Measurements from ENCODE around the gene UPK3A. TPM values are rescaled to one million over a fixed set of nuclear protein-coding genes. Genes with fewer than 3 reads are reported as not detected.
"Not testable (repeated sequence)": the region's sequence is repeated elsewhere in the genome, so short reads cannot be mapped to it uniquely, and the experiment has no call there.

The UPK3A gene
- total and polyA plus RNA-seq, 2 experiments from 2014 or later = 0.47 TPM; not detected in 1

GRCh38 chr22:45254789-45255278, 29.9 kb upstream of the UPK3A start:
- Mint-ChIP-seq H3K27me3 (ENCODE audit: insufficient read depth, low read depth, poor library complexity) (peaks cover under 1% of the 10 kb centered on the region), H3K4me3 (no peak overlapping the region), H3K27ac (no peak overlapping the region), H3K9me3 (peaks cover 13% of the 10 kb centered on the region), H3K36me3 (ENCODE audit: low read depth) (peaks cover 2% of the 10 kb centered on the region; the same call in 1 of the 3 replicates), H3K4me1 (peaks cover 6% of the 10 kb centered on the region; the same call in 1 of the 3 replicates)
- ATAC-seq (no peak), DNase-seq (ENCODE audit: low spot score) (no peak)
- no peaks in the 10 kb centered on the region for H4K20me1 ChIP-seq (replicated peaks; ENCODE audit: insufficient read depth)
- no peak overlapping the region for H3K4me3 ChIP-seq
- H2AFZ ChIP-seq = no peak overlapping the region
- no peaks in the 10 kb centered on the region for H3K79me2 ChIP-seq (replicated peaks; ENCODE audit: insufficient read depth)
- H3K4me1 ChIP-seq (ENCODE audit: insufficient read depth) = no peaks in the 10 kb centered on the region
- TF ChIP-seq EZH2phosphoT487 (IDR thresholded peaks at IDR 0.05; ENCODE audit: unreplicated experiment) = no peak
- no peak for TF ChIP-seq STAT1 (IDR thresholded peaks at IDR 0.05; ENCODE audit: unreplicated experiment)
- no peak for TF ChIP-seq ZNF114 (CRISPR knock-in tag; IDR thresholded peaks at IDR 0.05)
- no peak for TF ChIP-seq JUNB (IDR thresholded peaks at IDR 0.05; ENCODE audit: unreplicated experiment)
- TF ChIP-seq CTCF (conservative IDR thresholded peaks at IDR 0.05; ENCODE audit: low read depth in 2 of 2) = no peak
- no peak for TF ChIP-seq NANOG (IDR thresholded peaks at IDR 0.05; ENCODE audit: borderline replicate concordance)
- TF ChIP-seq REST (IDR thresholded peaks at IDR 0.05; ENCODE audit: unreplicated experiment) = no peak
- TF ChIP-seq EZH2 (IDR thresholded peaks at IDR 0.05; ENCODE audit: low read depth, unreplicated experiment) = no peak
- no peaks in the 10 kb centered on the region for H3K36me3 ChIP-seq (ENCODE audit: insufficient read depth)
- H3K4me2 ChIP-seq = no peak overlapping the region
- H3K27me3 ChIP-seq (ENCODE audit: insufficient read depth) = no peaks in the 10 kb centered on the region
- no peaks in the 10 kb centered on the region for H3F3A ChIP-seq (replicated peaks; ENCODE audit: low read depth)
- H3K9me2 ChIP-seq (ENCODE audit: insufficient read depth) = no peaks in the 10 kb centered on the region
- H3K27ac ChIP-seq (ENCODE audit: low read depth) = no peak overlapping the region

GRCh38 chr22:45257941-45258340, 26.8 kb upstream of the UPK3A start:
- not testable (repeated sequence) for H3K27ac ChIP-seq (ENCODE audit: low read depth); H3K27me3 Mint-ChIP-seq (ENCODE audit: insufficient read depth, low read depth, poor library complexity); H3K9me2 ChIP-seq (ENCODE audit: insufficient read depth); H3K4me2 ChIP-seq; H2AFZ ChIP-seq; H4K20me1 ChIP-seq (replicated peaks; ENCODE audit: insufficient read depth); H3K36me3 ChIP-seq (ENCODE audit: insufficient read depth); H3F3A ChIP-seq (replicated peaks; ENCODE audit: low read depth); H3K79me2 ChIP-seq (replicated peaks; ENCODE audit: insufficient read depth); H3K27ac Mint-ChIP-seq; H3K4me1 ChIP-seq (ENCODE audit: insufficient read depth); DNase-seq (ENCODE audit: low spot score); ATAC-seq; H3K4me3 Mint-ChIP-seq; H3K4me1 Mint-ChIP-seq; H3K36me3 Mint-ChIP-seq (ENCODE audit: low read depth); H3K27me3 ChIP-seq (ENCODE audit: insufficient read depth); H3K4me3 ChIP-seq
- H3K9me3 Mint-ChIP-seq = peaks cover 10% of the 10 kb centered on the region

Data from GM23338 (cell line).